HG02571 (cell line): ENCODE results near the gene OFD1.

Source experiments
- ATAC-seq: cut with Tn5 transposase; IDR thresholded peaks from one replicate; pipeline ENCODE4 v1.9.1; 2021; ENCODE audit warnings: mild to moderate bottlenecking, moderate library complexity; ENCODE audit not compliant: unreplicated experiment

OFD1 gene

DNA sequence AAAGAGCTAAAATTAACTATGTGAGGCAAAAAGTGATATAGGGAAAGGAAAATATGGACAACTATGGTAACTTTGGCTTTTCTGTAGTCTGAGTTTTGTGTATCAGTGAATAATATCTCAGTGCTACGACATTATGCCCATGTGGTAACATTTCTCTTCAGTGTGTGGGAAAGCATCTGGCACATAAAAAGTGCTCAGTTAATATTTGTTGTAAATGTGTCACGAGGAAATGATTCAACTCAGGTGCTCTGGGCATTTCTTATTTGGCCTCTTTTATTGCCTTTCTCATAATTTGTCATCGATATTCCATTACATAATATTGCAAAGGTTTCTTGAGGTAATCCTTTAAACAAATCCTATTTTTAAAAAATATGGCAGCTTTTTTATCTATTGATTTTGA, 17.6 kb downstream of the OFD1 start:
- ATAC-seq: no peak

DNA sequence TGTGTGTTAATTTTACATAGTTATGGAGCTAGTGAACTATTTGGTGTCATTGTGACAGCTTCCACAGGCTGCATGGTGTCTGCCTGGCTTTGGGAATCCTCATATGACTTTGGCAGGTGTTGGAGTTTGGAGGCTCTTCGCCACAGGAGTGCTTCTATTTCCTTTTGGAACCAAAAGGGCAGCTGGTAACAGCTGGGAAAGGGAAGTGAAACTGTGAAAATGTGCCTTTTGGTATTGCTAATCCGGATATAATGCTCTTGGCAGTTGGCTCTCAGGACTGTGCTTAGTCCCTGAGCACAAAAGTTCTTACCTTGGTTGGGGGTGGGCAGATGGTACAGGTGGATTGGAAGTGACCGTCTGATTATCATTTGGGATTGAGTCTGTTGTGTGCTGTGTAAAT, 18.1 kb downstream of the OFD1 start:
- no peak for ATAC-seq

GRCh38 chrX:13754765-13755164, 20.2 kb downstream of the OFD1 start:
- no peak for ATAC-seq

- no peak for ATAC-seq
These were observed 20.7 kb downstream of the OFD1 start for GRCh38 chrX:13755254-13755653.

DNA sequence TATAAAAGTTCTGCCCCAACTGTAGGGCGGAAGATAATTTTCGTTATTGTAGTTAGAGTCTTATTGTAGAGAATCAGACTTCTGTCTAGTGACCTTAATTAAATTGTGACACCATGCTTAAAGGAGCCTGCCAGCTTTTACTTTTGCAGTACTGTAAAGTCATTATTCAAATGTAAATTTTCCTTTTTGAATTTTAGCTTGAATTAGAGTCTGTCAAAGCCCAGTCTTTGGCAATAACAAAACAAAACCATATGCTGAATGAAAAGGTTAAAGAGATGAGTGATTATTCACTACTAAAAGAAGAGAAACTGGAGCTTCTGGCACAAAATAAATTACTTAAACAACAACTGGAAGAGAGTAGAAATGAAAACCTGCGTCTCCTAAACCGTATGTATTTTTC, 21.8 kb downstream of the OFD1 start:
- ATAC-seq: no peak

DNA sequence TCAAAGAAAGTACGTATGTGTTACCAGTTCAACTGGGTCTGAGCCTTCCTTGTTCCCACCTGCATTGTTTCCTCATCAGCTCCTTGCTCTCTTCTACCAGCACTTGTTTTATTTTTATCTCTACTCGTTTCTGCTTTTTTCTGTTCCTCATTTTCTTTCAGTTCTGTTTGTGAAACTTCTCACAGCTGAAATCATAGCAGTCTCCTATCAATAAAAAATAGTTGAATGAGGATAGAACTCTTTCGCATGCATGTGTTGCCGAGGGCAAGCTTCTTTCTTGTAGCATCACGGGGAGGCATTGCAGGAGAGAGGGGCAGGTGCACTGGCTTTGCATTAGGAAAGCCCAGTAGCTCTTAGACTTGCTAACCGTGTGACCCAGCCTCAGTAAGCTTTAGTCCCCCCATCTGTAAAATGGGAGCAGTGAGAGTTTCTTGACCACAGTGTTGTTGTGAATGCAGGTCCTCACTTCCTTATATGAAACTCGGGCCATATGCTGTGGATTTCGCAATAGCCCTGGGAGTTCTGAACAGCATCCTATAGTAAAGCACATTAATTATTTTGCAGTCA, 24.7 kb downstream of the OFD1 start:
- ATAC-seq: peak; percentile 60

GRCh38 chrX:13760426-13760825, 25.9 kb downstream of the OFD1 start:
- no peak for ATAC-seq

- no peak for ATAC-seq
These were observed 27.3 kb downstream of the OFD1 start for GRCh38 chrX:13761606-13762414.

DNA sequence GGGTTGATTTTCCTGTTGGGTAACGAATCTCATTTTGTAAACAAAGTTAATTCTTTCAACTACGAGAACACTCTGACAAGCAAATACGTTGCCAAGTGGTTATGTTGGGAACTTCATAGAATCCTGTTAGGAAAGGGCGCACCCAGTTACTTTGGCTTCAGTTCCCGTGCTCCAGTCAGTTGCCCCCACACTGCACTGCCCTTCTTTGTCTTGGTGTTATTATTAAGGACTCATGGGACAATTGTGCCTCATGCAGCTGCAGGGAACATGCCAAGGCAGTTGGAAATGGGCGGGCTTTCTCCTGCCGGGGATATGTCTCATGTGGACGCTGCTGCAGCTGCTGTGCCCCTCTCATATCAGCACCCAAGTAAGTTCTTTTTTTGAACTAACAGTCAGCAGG, 28.9 kb downstream of the OFD1 start:
- ATAC-seq: no peak

DNA sequence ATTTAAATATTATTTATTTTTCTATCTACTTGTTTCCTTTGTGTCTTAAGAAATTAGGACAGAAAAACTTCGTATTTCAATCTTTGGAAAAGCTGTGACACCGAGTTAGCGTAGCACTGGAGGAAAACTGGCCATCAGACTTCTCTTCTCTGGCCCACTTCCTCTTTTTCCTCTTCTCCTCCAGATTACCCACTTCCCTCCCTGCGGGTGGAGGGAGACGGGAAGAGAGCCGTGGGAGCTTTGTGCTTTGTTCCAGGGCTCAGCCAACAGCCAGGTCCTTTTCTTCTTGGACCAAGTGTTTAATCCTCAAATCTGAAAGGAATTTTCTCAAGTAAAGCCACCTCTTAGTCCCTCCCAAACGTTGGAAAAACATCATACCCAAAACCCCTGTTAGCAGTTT, 29.7 kb downstream of the OFD1 start:
- no peak for ATAC-seq

DNA sequence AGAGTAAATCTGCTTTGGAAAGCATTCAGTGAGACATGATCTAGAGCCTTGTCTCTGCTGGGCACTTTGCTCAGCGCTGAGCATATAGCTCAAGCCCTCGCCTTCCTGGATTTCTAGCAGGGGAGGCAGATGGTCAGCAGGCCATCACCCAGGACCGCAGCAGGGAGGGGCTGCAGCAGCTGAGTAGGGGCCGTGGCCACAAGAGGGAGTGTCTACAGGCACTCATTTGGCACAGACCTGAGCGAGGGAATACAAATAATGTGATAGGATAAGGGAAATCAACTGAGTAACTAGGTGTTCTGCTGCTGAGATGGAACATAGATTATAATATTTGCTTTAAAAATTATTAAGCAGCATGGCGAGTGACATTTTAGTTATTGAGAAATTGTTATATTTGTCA, 30.2 kb downstream of the OFD1 start:
- no peak for ATAC-seq

DNA sequence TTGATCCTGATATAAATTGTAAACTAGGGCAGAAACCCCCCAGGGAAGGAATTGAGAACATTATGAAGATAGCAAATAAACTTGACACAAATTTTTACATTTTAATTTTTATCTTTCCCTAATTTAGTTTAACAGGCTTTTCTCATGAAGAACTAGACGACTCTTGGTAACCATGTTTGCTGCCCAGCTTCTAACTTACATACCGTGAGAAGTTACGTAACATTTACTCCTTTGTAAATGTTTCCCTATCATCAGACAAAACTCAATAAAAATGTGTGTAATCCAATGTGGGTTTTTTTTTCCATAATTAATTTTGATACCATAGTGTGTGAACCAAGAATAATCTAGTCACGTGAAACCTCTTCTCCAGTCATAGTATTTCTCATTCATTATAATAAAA, 34.4 kb downstream of the OFD1 start:
- ATAC-seq: no peak

- no peak for ATAC-seq
These were observed 35.5 kb downstream of the OFD1 start for GRCh38 chrX:13770013-13770535.

- no peak for ATAC-seq
These were observed 40.1 kb downstream of the OFD1 start for GRCh38 chrX:13774696-13775095.

GRCh38 chrX:13775837-13776236, 41.3 kb downstream of the OFD1 start:
- no peak for ATAC-seq

DNA sequence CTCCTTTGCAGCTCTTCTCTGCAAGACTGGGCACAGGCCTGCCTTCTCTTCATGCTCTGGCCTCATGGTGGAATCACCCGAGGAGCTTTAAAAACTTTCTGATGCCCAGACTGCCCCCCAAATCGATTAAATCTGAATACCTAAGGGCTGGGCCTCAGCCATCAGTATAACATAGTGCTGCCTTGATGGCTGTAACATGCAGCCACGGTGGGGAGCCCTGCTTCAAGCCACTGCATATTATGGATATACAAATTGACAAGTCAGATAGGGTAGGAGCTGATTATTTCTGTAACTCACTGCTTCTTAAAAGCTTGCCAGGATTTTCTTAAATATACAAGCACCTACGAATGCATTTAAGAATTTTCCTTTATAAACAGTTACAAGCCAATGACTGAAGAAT, 41.8 kb downstream of the OFD1 start:
- no peak for ATAC-seq

- no peak for ATAC-seq
These were observed 44.4 kb downstream of the OFD1 start for GRCh38 chrX:13778916-13779315.

DNA sequence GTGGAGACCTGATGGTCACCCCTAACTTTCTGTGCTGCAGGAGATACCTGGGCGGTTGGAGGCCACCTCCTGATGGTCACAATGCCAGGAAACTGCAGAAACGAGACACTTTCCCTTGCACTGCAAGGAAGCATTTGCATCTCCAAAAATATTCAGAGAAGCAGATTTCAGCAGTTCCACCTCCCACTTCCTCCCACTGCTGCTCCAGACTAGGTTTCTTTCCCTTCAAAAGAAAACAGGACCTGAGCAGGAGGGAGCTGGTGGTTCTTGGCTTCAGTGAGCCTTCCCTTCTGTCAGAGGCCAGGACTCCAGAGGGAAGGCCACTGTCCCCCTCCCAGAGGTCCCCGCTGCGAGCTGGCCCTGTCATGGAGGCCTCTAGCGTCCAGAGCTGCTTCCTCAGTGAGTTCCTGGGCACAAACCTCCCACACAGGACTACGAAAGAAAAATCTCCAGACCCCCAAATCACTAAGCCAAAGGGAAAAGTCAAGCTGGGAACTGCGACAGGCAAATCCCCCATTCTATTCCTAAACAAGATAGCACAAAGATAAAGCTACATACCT, 46.4 kb downstream of the OFD1 start:
- ATAC-seq: no peak

DNA sequence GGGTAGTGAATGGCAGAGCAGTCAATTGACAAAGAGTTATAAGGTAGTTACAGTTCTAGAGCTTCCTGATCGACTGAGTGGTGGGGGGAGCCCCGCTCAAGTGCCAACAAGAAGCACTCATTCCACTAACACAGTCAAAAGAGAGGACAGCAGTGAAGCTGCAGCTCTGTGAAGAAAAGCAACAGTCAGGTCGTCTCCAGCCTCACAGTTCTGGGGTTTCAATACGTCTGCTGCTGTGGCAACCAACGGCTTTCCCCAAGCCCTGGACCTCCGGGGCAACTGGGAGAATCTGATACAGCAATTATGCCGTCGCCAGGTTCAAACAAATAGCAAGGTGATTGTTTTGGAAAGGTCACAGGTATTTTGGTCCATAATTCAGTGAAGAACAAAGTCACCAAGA, 51.5 kb downstream of the OFD1 start:
- no peak for ATAC-seq

- ATAC-seq: no peak
These were observed 55.9 kb downstream of the OFD1 start for GRCh38 chrX:13790206-13791131.

DNA sequence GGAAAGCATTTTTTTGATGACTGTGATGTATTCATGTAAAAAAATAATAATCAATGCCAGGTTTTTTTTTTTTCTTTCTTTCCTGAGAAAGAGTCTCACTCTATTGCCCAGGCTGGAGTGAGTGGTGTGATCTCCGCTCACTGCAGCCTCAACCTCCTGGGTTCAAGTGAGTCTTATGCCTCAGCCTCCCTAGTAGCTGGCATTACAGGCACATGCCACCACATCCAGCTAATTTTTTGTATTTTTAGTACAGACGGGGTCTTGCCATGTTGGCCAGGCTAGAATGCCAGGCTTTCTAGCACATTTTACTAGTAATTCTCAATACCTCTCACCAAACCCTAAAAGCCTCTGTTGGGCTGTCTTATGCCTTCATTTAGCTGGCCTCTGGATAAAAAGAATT, 56.6 kb downstream of the OFD1 start:
- ATAC-seq: no peak
